ENCODE data around the gene KDSR.

KDSR gene

DNA sequence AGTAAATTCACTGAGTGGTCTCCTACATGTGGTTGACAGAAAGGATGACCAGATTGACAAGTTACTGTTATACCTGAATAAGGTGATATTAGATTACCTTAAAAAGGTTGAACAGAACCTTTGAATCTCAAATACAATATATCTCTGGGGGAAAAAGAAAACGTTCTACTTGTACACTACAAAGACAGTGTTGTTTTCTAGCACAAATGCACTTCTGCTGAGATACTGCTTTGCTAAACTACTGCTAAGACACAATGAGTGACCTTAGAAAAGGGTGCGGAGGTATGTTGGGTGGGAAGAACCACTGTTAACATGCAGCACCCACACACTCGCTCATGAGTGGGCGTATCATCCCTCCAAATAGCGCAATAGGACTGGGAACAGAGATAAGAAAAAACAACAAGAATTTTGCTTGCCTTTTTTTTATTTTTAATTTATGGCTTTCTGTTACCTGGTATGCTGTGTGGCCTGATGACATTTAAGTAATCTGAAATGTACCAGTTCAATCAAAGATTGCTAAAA is 53.5 kb downstream of the KDSR start:
- peaks cover 0 to 33% of the 10 kb centered on the region in 2 donors for H3K4me1 ChIP-seq (ENCODE audit: control insufficient read depth in 1 of 2, insufficient read depth in 2 of 2, low read length in 2 of 2)
- no peak overlapping the region for H3K4me3 ChIP-seq (ENCODE audit: low read depth in 1 of 2, low read length in 2 of 2)
- H3K36me3 ChIP-seq (ENCODE audit: control insufficient read depth in 1 of 2, insufficient read depth in 2 of 2, low read length in 2 of 2): no peaks in the 10 kb centered on the region
- no peaks in the 10 kb centered on the region for H3K9me3 ChIP-seq (ENCODE audit: control insufficient read depth in 1 of 2, low read length in 2 of 2)
- no peak overlapping the region for H3K27ac ChIP-seq (ENCODE audit: low read length)
- no peaks in the 10 kb centered on the region for H3K27me3 ChIP-seq (ENCODE audit: low read depth, low read length)

DNA sequence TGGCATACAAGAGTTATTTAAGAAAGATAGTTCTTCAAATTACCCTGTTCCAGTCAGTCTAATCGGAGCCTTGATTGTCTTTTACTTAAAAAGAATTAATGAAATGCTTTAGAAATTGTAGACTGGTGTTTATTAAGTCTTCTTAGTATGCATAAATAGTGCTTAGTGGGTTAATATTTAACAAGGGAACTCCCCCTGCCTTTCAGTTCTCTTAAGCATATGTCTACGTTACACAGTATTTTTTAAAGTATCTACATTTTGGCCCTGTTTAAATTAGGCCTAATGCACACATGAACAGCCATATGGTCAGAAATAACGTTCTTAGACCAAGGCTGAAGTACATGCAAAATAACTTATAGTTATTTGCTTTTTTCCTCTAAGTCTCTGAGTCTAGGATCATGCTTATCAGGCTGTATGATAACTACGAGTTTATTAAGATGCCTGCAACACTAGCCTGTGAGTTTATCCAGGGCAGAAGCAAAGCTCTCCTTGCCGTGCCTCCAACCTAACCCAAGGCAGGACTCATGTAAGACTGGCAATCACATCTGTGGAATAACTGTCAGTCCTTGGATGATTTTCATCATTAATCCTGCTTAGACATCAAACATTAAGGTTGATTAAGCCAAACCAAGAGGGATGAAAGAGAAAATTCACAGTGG is 54.1 kb downstream of the KDSR start:
- Histone ChIP-seq H3K27ac (ENCODE audit: low read length) (no peak overlapping the region), H3K4me3 (ENCODE audit: low read depth in 1 of 2, low read length in 2 of 2) (no peak overlapping the region), H3K27me3 (ENCODE audit: low read depth, low read length) (no peaks in the 10 kb centered on the region), H3K4me1 (ENCODE audit: control insufficient read depth in 1 of 2, insufficient read depth in 2 of 2, low read length in 2 of 2) (peaks cover 0 to 29% of the 10 kb centered on the region in 2 donors), H3K36me3 (ENCODE audit: control insufficient read depth in 1 of 2, insufficient read depth in 2 of 2, low read length in 2 of 2) (no peaks in the 10 kb centered on the region), H3K9me3 (ENCODE audit: control insufficient read depth in 1 of 2, low read length in 2 of 2) (no peaks in the 10 kb centered on the region)

DNA sequence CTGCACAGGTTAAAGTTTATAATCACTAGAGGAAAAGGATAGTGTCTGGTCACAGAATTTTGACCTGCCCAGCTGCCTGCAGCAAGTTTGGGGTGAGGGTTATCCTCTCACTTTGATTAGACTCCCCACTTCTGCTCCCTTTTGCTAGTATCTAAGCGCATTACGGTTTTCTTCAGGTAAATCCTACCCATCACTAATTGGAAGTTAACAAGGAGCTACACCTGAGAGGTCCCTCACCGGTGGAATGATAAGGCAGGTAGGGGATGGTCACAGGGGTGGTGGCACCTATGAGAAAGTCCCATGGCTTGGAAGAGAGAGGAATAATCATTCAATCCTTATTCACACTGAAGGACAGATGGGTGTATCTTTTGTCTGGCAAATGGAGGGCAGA is 55.0 kb downstream of the KDSR start:
- no peaks in the 10 kb centered on the region for H3K9me3 ChIP-seq (ENCODE audit: control insufficient read depth in 1 of 2, low read length in 2 of 2)
- H3K4me3 ChIP-seq (ENCODE audit: low read depth in 1 of 2, low read length in 2 of 2): no peak overlapping the region
- H3K27ac ChIP-seq (ENCODE audit: low read length): no peak overlapping the region
- H3K36me3 ChIP-seq (ENCODE audit: control insufficient read depth in 1 of 2, insufficient read depth in 2 of 2, low read length in 2 of 2): no peaks in the 10 kb centered on the region
- H3K27me3 ChIP-seq (ENCODE audit: low read depth, low read length): no peaks in the 10 kb centered on the region
- H3K4me1 ChIP-seq (ENCODE audit: control insufficient read depth in 1 of 2, insufficient read depth in 2 of 2, low read length in 2 of 2): peaks cover 0 to 31% of the 10 kb centered on the region in 2 donors

DNA sequence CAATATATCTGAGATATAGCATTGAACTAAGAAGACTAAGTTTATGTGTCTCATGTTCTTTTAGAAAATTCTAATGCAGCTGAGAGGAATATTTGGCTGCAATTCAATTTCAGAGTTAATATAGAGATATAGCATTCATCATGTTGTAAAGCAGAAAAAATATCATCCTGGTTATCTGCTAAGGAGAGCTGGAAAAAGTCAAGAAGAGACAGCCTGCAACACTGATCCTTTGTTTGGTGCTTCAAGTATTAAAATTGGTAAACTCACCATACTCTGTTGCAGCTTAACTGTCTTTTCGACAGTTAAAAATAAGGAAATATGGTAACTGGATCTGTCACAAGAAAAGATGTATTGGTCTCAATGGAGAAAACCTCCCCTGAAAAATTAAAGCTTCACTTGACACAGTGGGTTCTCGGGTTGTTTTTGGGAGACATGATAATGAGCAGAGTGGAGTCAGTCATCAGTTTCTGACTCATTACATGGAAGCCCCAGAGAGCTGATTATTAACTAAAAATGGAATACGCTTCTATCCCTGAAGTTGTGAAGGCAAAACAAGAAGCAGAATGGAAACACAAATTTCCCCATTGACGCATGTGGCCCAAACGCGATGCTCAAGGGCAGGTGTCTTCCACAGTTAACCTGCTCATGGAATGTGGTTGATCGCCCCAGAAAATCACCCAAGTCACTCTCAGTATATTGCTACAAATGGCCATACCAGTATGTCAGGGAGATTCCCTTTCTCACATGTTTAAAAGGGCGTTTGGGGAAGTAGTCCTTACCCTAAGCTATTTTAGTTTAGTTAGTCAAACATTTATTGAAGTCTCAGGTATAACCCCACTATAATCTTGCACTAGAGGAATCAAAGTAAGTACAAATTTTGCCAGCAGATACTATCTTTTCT is 55.6 kb downstream of the KDSR start:
- H3K4me1 ChIP-seq (ENCODE audit: control insufficient read depth in 1 of 2, insufficient read depth in 2 of 2, low read length in 2 of 2): peaks cover 0 to 27% of the 10 kb centered on the region in 2 donors
- H3K36me3 ChIP-seq (ENCODE audit: control insufficient read depth in 1 of 2, insufficient read depth in 2 of 2, low read length in 2 of 2): no peaks in the 10 kb centered on the region
- no peak overlapping the region for H3K27ac ChIP-seq (ENCODE audit: low read length)
- H3K9me3 ChIP-seq (ENCODE audit: control insufficient read depth in 1 of 2, low read length in 2 of 2): no peaks in the 10 kb centered on the region
- H3K4me3 ChIP-seq (ENCODE audit: low read depth in 1 of 2, low read length in 2 of 2): no peak overlapping the region
- H3K27me3 ChIP-seq (ENCODE audit: low read depth, low read length): no peaks in the 10 kb centered on the region

DNA sequence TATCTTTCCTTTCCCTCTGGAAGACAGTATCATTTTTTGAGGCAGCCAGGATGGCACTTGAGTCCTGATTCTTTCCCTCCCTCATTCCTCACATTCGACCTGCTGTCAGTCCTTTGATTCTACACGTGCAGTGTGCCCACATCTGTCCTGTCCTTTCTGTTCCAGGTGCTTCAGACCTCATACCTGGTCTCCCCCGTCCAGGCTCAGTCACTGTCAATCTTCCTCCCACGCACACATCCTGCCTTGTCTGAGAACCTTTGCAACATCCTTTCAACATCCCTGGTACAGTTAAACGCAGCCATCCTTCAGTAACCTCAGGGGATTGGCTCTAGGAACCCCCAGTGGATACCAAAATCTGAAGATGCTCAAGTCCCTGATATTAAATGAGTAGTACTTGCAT is 57.6 kb downstream of the KDSR start:
- no peak overlapping the region for H3K27ac ChIP-seq (ENCODE audit: low read length)
- H3K4me3 ChIP-seq (ENCODE audit: low read depth in 1 of 2, low read length in 2 of 2): no peak overlapping the region
- peaks cover 0 to 13% of the 10 kb centered on the region in 2 donors for H3K4me1 ChIP-seq (ENCODE audit: control insufficient read depth in 1 of 2, insufficient read depth in 2 of 2, low read length in 2 of 2)

DNA sequence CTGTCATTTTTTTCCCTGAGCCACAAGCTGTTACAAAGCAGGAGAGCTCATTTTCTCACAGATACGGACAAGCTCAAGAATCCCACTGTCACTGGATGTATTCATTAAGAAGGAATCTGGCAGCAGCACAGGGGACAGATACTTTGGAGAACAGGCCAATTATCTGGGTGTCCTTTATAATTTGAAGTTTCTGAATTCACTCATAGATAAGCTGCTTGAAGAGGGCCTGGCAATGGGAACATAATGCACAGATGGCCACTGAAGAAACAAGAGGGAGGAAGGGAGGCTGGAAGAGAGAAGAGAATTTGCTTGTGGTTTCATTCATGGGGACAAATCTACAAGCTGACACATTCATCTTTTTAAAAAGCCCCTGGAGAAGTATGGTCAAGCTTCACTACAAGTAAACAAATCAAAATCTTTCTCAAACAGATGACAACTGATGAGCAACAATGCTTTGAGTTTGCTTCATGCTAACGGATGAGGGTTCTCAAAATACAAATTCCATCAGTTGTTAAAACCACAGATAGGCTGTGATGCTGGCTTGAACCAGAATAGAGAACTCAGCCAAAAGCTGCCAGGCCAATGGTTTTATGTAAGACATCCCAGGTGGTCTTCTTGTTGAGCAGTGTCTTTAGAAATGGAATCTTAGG is 59.3 kb downstream of the KDSR start:
- Histone ChIP-seq H3K27me3 (ENCODE audit: low read depth, low read length) (no peaks in the 10 kb centered on the region), H3K36me3 (ENCODE audit: control insufficient read depth in 1 of 2, insufficient read depth in 2 of 2, low read length in 2 of 2) (no peaks in the 10 kb centered on the region), H3K4me1 (ENCODE audit: control insufficient read depth in 1 of 2, insufficient read depth in 2 of 2, low read length in 2 of 2) (peaks cover 0 to 23% of the 10 kb centered on the region in 2 donors), H3K9me3 (ENCODE audit: control insufficient read depth in 1 of 2, low read length in 2 of 2) (no peaks in the 10 kb centered on the region), H3K4me3 (ENCODE audit: low read depth in 1 of 2, low read length in 2 of 2) (no peak overlapping the region), H3K27ac (ENCODE audit: low read length) (peak overlapping the region; percentile 35)

More for the DNA sequence above, 57.6 kb downstream of the KDSR start:
- H3K9me3 ChIP-seq (ENCODE audit: control insufficient read depth in 1 of 2, low read length in 2 of 2): no peaks in the 10 kb centered on the region
- H3K27me3 ChIP-seq (ENCODE audit: low read depth, low read length): no peaks in the 10 kb centered on the region
- no peaks in the 10 kb centered on the region for H3K36me3 ChIP-seq (ENCODE audit: control insufficient read depth in 1 of 2, insufficient read depth in 2 of 2, low read length in 2 of 2)

DNA sequence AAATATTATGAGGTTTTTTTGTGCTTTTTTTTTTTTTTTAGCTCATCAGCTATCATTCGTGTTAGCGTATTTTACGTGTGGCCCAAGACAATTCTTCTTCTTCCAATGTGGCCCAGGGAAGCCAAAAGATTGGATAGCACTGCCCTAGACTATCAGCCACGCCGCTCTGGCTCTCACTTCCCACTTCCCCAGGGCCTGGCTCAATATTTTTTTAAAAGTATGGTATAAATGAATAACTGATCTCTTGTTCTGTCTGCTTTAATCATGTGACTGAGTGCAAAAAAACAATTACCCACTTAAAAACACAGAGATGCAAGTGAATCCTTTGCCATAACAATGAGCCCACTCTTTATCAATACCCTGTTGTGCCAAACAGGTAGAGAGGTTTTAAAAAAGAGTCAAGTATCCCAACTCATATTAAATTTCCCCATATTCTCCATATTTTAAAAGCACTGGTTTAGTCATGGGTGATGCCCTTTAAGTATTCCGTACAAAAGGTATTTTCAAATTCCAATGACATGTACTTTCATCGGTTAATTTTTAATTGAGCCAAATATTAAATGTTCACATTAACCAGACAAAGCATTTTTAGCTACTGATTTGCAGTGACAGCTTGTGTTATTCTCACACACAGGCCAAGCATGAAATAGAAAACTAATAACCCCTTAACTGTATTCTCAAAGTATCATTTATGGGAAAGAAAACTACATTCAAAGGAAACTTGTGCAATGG is 60.0 kb downstream of the KDSR start:
- no peak overlapping the region for H3K4me3 ChIP-seq (ENCODE audit: low read depth in 1 of 2, low read length in 2 of 2)
- no peaks in the 10 kb centered on the region for H3K36me3 ChIP-seq (ENCODE audit: control insufficient read depth in 1 of 2, insufficient read depth in 2 of 2, low read length in 2 of 2)
- H3K4me1 ChIP-seq (ENCODE audit: control insufficient read depth in 1 of 2, insufficient read depth in 2 of 2, low read length in 2 of 2): peaks cover 0 to 24% of the 10 kb centered on the region in 2 donors
- no peaks in the 10 kb centered on the region for H3K9me3 ChIP-seq (ENCODE audit: control insufficient read depth in 1 of 2, low read length in 2 of 2)
- peak overlapping the region; percentile 35 for H3K27ac ChIP-seq (ENCODE audit: low read length)
- no peaks in the 10 kb centered on the region for H3K27me3 ChIP-seq (ENCODE audit: low read depth, low read length)

DNA sequence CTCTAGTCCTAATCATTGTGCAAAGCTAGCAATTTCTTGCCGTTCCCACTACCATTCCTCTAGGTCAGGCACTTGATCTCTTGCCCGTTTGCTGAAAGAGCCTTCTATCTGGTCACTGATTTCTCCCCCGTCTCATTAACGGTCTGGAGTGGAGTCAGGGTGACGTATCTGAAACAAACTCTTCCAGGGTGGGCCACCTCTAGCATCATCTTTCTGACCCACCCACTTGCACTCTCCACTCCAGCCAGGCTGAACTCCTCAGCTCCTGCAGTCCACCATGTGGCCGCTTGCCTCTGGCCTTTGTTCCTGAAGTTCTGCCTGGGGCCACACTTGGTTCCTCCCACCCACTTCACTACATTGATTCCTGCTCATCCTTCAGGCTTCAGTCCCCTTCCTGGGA is 60.8 kb downstream of the KDSR start:
- peaks cover 0 to 19% of the 10 kb centered on the region in 2 donors for H3K4me1 ChIP-seq (ENCODE audit: control insufficient read depth in 1 of 2, insufficient read depth in 2 of 2, low read length in 2 of 2)
- H3K27ac ChIP-seq (ENCODE audit: low read length): no peak overlapping the region
- no peaks in the 10 kb centered on the region for H3K36me3 ChIP-seq (ENCODE audit: control insufficient read depth in 1 of 2, insufficient read depth in 2 of 2, low read length in 2 of 2)

DNA sequence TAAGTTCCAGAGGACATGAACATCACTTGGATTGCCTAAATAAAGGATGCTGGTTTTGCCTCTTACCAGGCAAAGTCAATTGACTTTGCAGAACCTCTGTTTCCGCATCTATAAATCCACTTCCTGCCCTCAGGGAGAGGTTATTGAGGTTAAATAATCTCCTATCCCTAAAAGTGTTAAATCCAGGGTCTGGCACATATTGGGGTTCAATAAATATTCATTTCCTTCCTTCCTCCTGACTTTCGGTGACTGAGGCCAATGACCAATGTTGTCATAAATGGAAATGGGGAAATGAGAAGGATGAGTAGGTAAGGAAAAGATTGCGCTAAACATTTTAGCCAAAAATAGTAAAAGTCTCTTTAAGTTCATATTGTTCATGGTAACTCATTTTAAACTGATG is 63.5 kb downstream of the KDSR start:
- H3K9me3 ChIP-seq (ENCODE audit: control insufficient read depth in 1 of 2, low read length in 2 of 2): no peaks in the 10 kb centered on the region
- no peaks in the 10 kb centered on the region for H3K36me3 ChIP-seq (ENCODE audit: control insufficient read depth in 1 of 2, insufficient read depth in 2 of 2, low read length in 2 of 2)
- no peak overlapping the region for H3K27ac ChIP-seq (ENCODE audit: low read length)
- peaks cover 0 to 38% of the 10 kb centered on the region in 2 donors for H3K4me1 ChIP-seq (ENCODE audit: control insufficient read depth in 1 of 2, insufficient read depth in 2 of 2, low read length in 2 of 2)
- H3K27me3 ChIP-seq (ENCODE audit: low read depth, low read length): no peaks in the 10 kb centered on the region
- H3K4me3 ChIP-seq (ENCODE audit: low read depth in 1 of 2, low read length in 2 of 2): no peak overlapping the region

More for the DNA sequence above, 60.8 kb downstream of the KDSR start:
- Histone ChIP-seq H3K9me3 (ENCODE audit: control insufficient read depth in 1 of 2, low read length in 2 of 2) (no peaks in the 10 kb centered on the region), H3K27me3 (ENCODE audit: low read depth, low read length) (no peaks in the 10 kb centered on the region), H3K4me3 (ENCODE audit: low read depth in 1 of 2, low read length in 2 of 2) (no peak overlapping the region)

DNA sequence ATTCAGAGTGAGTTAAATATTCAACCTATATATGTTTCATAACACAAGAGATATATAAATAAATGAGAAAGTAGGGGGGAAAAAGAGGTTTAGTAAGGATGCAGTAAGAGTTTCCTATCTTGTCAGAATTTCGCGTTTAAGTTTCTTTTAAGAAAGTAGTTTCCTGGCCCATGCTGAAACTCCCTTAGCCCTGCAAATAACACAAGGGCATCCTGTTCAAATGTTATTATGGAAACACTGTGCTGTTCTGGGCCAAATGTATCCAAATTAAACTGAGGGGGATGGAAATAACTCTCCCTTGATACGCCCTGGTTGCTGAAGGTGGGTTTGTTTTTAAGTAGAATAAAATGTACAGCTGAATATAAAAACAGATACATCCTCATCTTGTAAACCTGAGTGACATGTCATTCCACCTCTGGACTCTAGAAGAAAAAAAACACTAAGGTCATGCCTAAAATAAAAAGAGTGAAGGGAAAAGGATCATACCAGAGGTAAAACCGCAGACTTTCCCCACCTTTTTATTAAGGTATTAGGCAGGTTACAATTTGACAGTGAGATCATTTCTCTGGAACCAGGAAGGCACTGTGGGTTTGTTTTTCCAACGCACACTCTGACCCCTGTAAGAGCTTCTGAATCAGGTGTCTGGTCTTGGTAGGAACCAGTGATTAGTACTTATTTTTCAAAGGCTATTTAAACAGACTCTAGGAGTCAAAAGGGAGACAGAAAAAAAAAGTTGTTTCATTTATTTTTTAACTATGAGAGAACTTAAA is 64.2 kb downstream of the KDSR start:
- no peak overlapping the region for H3K4me3 ChIP-seq (ENCODE audit: low read depth in 1 of 2, low read length in 2 of 2)
- no peaks in the 10 kb centered on the region for H3K9me3 ChIP-seq (ENCODE audit: control insufficient read depth in 1 of 2, low read length in 2 of 2)
- peak overlapping the region; percentile 1 for H3K27ac ChIP-seq (ENCODE audit: low read length)
- H3K36me3 ChIP-seq (ENCODE audit: control insufficient read depth in 1 of 2, insufficient read depth in 2 of 2, low read length in 2 of 2): no peaks in the 10 kb centered on the region
- peaks cover 0 to 43% of the 10 kb centered on the region in 2 donors for H3K4me1 ChIP-seq (ENCODE audit: control insufficient read depth in 1 of 2, insufficient read depth in 2 of 2, low read length in 2 of 2)
- no peaks in the 10 kb centered on the region for H3K27me3 ChIP-seq (ENCODE audit: low read depth, low read length)

All from muscle layer of duodenum (tissue), 2 donors.